HFFc6 (cell line): ENCODE measurements around the gene NTN1. TPM values are rescaled to one million over a fixed set of nuclear protein-coding genes. Genes with fewer than 3 reads are reported as not detected.

Source experiments
- DNase-seq: peaks from one replicate; pipeline ENCODE4 v3.0.0-alpha.2; 2018
- H3K27ac Mint-ChIP-seq: 2 replicates; pipeline ENCODE4 v1.8.0; 2020; ENCODE audit warnings: mild to moderate bottlenecking, mixed read lengths
- H3K27me3 Mint-ChIP-seq: 2 replicates; pipeline ENCODE4 v1.8.0; 2021; ENCODE audit warnings: mild to moderate bottlenecking, moderate library complexity, mixed read lengths; ENCODE audit not compliant: insufficient read depth
- H3K36me3 Mint-ChIP-seq: 2 replicates; pipeline ENCODE4 v1.8.0; 2021; ENCODE audit warnings: low read depth, mixed read lengths
- H3K4me1 Mint-ChIP-seq: 2 replicates; pipeline ENCODE4 v1.8.0; 2020; ENCODE audit warnings: low read depth, mixed read lengths
- H3K4me3 Mint-ChIP-seq: 2 replicates; pipeline ENCODE4 v1.8.0; 2020; ENCODE audit warnings: mild to moderate bottlenecking, moderate library complexity, mixed read lengths
- H3K9me3 Mint-ChIP-seq: 2 replicates; pipeline ENCODE4 v1.8.0; 2020; ENCODE audit warnings: mild to moderate bottlenecking, mixed read lengths
- total RNA-seq, 6 experiments: library from RNA; stranded (reverse); fragmentation: NEBNext Ultra II Directional; extraction: Animal tissue kit (Norgen Biotek cat#: 25700); gene quantifications; 2 replicates in 1 of 6; 3 replicates in 5 of 6; pipeline ENCODE4 v1.2.3, GENCODE V29; 2021
- TF ChIP-seq, protein P1 (sequence below): fragments of 200-600 bp; sonication (generic); IDR thresholded peaks from 2 replicates; pipeline ENCODE4 v1.5.0; 2021; ENCODE audit warnings: antibody characterized with exemption, mild to moderate bottlenecking

Gene NTN1
- total RNA-seq, 6 experiments from 2014 or later, result not detected

- no peak for DNase-seq
- Mint-ChIP-seq H3K4me3 (no peak overlapping the region), H3K27me3 (peaks cover 2% of the 10 kb centered on the region; the same call in 1 of the 2 replicates), H3K27ac (no peak overlapping the region), H3K36me3 (no peaks in the 10 kb centered on the region), H3K9me3 (peaks cover 55% of the 10 kb centered on the region), H3K4me1 (no peaks in the 10 kb centered on the region)
- TF ChIP-seq, protein P1, sequence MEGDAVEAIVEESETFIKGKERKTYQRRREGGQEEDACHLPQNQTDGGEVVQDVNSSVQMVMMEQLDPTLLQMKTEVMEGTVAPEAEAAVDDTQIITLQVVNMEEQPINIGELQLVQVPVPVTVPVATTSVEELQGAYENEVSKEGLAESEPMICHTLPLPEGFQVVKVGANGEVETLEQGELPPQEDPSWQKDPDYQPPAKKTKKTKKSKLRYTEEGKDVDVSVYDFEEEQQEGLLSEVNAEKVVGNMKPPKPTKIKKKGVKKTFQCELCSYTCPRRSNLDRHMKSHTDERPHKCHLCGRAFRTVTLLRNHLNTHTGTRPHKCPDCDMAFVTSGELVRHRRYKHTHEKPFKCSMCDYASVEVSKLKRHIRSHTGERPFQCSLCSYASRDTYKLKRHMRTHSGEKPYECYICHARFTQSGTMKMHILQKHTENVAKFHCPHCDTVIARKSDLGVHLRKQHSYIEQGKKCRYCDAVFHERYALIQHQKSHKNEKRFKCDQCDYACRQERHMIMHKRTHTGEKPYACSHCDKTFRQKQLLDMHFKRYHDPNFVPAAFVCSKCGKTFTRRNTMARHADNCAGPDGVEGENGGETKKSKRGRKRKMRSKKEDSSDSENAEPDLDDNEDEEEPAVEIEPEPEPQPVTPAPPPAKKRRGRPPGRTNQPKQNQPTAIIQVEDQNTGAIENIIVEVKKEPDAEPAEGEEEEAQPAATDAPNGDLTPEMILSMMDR, result no peak
Observed at GRCh38 chr17:9178319-9178718, 157.0 kb downstream of the NTN1 start.

DNA sequence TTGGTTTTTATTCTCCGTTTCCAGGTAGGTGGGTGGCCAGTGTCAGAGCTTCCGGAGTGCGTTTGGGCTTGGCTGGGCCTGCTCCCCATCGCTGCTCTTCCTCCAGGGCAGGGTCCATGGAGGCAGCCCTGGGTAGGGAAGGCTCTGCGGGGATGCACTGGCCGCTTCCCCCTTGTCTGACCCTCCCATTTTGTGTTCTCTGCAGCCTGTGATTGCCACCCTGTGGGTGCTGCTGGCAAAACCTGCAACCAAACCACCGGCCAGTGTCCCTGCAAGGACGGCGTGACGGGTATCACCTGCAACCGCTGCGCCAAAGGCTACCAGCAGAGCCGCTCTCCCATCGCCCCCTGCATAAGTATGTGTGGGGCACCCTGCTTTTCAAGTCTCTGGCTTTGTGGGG lies 158.3 kb downstream of the NTN1 start:
- Mint-ChIP-seq H3K27me3 (peaks cover 2% of the 10 kb centered on the region; the same call in 1 of the 2 replicates), H3K4me3 (no peak overlapping the region), H3K9me3 (peaks cover 52% of the 10 kb centered on the region), H3K36me3 (no peaks in the 10 kb centered on the region), H3K4me1 (no peaks in the 10 kb centered on the region), H3K27ac (no peak overlapping the region)
- no peak for DNase-seq
- TF ChIP-seq, protein P1, result no peak

DNA sequence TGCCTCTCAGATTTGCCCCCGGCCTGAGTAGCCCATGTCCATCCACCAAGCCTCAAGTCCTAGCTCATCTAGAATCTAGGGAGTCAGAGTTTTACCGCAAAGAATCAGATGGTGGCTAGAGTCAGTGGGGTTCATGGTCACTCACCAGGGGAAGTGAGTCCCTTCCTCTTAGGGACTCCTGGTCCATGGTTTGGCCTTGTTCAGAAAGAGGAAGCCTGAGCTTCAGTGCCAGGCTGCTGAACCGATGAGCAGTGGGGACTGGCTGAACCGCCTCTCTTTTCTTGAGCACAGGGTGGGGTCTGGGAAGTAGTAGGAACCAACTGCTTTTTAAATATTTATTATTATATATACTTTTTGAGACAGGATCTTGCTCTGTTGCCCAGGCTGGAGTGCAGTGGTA lies 160.3 kb downstream of the NTN1 start:
- H3K4me1 Mint-ChIP-seq, result no peaks in the 10 kb centered on the region
- H3K27ac Mint-ChIP-seq, result no peak overlapping the region
- H3K9me3 Mint-ChIP-seq, result peaks cover 49% of the 10 kb centered on the region
- no peak overlapping the region for H3K4me3 Mint-ChIP-seq
- no peak for DNase-seq
- TF ChIP-seq, protein P1, result no peak
- H3K36me3 Mint-ChIP-seq, result no peaks in the 10 kb centered on the region
- peaks cover 2% of the 10 kb centered on the region for H3K27me3 Mint-ChIP-seq

- no peaks in the 10 kb centered on the region for H3K36me3 Mint-ChIP-seq
- TF ChIP-seq, protein P1, result no peak
- H3K4me1 Mint-ChIP-seq, result no peaks in the 10 kb centered on the region
- peaks cover 1% of the 10 kb centered on the region for H3K27me3 Mint-ChIP-seq
- no peak overlapping the region for H3K4me3 Mint-ChIP-seq
- no peak for DNase-seq
- H3K27ac Mint-ChIP-seq, result no peak overlapping the region
- peaks cover 43% of the 10 kb centered on the region; the same call in 1 of the 2 replicates for H3K9me3 Mint-ChIP-seq
Observed at GRCh38 chr17:9183306-9183705, 162.0 kb downstream of the NTN1 start.

DNA sequence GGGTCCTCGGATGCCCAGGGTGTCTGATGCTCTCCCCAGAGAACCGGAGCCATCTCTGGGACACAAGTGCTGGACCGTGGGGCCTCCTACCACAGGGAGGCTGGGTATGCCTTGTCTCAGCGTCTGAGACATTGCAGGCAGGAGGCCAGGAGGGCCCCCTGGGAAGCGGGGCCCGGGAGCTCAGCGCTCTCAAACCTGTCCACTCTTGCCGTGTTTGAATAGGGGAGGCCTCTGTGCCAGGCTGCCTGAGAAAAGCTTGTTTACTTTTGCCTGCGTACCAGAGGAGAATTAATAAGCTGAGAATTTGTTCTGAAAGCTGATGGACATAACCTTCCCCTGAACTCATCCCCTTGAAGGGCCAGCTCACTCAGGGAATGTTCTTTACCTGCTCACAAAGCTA lies 163.8 kb downstream of the NTN1 start:
- Mint-ChIP-seq H3K36me3 (no peaks in the 10 kb centered on the region), H3K4me1 (no peaks in the 10 kb centered on the region), H3K27me3 (no peaks in the 10 kb centered on the region; the same call in 1 of the 2 replicates), H3K4me3 (no peak overlapping the region), H3K27ac (no peak overlapping the region), H3K9me3 (peaks cover 42% of the 10 kb centered on the region; the same call in 1 of the 2 replicates)
- DNase-seq, result no peak
- TF ChIP-seq, protein P1, result no peak
